NK-92 (cell line): Measurements from ENCODE around the gene PRKCE.
"Not testable (repeated sequence)": the region's sequence is repeated elsewhere in the genome, so short reads cannot be mapped to it uniquely, and the experiment has no call there.

ENCODE experiments used
- DNase-seq: peaks from one replicate; lab custom pipeline; 2025; ENCODE audit not compliant: unreplicated experiment; lab: John Stamatoyannopoulos, UW

Gene PRKCE

DNA sequence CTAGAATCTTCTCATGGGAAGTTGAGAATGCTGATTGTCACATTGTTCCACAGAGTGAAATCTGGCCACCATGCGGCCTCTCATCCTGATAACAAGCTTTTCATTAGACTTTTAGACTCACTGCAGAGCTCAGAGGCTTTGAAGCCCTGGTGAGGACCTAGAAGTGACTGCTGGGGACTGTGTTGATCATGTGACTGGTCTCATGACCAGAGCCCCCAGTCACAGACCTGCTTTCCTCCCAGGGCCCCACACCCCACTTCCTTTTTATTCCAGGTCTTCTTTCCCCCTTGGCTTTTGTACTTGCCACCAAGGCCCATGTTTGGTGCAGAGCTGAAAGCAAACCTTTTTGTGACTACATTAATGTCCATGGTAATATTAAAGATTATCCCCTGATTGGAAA is 45.2 kb downstream of the PRKCE start:
- DNase-seq = no peak

DNA sequence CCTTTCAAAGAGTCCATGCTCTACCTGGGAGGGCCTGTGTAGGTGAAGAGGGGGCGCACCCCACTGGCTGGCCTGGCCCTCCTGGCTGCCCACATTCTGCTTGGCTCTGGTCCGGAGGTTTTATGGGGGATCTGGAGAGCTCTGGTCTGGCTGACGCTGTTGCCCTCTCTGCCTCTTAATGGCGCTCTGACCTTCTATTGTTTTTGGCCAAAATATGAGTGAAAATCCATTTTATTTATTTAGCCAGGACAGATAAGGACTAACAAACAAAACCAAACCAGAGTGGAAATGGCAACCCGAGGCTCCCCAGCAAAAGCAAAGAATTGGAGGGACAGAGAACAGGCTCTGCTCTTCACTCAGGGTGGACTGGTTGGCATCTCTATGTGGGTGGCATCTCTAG is 45.7 kb downstream of the PRKCE start:
- DNase-seq = no peak

DNA sequence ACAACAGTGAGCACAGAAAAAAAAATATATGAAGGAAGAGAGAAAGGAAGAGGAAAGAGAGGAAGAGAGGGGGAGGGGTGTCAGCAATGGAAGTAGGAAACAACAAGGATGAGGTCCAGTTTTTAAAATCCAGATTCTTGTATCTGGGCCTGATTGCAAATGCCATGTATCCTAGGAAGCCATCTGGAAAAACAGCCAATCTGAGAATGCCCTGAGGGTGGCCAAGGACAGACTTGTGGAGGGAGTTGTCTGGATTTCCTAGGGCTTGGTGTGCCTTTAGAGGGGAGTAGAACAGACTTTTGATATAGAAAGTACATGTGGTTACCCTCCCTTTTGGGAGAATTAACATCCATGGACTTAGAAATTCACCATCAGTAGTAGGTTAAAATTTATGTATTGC is 47.1 kb downstream of the PRKCE start:
- DNase-seq = no peak

DNA sequence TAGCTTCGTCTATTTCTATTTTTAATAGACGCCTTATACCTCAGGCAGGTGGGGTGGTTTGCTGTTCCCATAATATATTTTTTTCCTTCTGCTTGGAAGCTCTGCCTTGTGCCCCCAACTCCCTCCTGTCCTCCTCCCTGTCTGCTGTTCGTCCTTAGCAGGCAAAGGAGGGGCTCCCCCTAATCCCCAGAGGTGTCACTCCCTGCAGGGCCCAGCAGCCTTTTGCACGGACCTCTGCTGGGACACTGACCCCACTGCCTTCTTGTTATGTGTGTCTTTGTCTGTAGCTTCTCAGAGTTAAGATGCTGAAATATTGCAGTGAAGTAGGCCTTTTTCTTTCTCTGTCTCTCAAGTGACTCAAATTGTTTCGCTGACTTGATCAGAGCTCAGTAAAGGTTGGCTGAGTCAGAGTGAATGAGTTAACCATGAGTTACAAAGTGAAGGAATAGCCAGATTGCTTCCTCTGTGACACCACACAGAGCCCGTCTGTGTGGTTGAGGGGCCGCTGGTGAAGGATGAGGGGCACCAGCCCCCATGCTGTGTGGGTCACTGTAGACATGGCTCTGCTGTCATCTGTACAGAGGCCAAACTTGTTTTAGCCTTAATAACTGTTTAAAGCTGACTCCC is 47.7 kb downstream of the PRKCE start:
- no peak for DNase-seq

DNA sequence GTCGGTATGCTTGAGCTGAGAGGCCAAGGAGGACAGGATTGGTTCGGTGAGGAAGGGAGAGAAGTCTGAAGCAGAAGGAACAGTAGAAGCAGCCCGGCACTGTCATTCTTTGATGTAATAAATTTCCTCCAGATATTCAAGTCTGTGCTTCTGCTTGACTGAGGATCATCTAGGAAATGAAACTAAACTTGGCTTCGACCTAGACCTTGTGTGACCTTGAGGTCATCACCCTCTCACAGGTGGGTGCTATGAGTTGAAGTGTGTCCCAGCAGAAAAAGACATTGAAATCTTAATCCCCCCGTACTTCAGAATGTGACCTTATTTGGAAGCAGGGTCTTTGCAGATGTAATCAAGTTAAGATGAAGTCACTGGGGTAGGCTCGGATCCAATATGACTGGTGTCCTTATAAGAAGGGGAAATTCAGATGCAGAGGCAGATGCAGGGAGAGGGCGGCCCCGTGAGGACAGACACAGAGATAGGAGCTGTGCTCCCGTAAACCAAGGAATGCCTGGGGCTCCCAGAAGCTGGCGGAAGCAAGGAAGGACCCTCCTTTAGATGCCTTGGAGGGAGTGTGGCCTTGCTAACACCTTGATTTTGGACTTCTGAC is 49.0 kb downstream of the PRKCE start:
- DNase-seq = no peak

DNA sequence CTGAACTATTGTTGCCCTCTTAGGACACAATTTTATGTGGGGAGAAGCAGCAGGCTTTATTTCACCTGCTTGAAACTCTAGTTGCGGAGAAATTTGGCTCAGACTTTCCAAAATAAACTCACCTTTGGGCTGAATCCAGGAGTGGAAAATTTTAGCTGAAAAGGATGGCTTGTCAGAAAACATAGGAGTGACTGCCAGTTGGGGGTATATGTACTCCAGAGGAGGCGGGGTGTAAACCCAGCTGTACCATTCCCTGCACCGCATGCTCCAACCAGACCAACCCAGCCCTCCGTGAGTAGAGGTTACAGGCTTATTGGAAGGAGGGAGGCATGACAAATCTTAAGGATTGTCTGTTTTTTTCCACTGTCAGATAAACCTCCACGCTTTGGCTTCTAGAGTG is 53.8 kb downstream of the PRKCE start:
- DNase-seq = no peak

DNA sequence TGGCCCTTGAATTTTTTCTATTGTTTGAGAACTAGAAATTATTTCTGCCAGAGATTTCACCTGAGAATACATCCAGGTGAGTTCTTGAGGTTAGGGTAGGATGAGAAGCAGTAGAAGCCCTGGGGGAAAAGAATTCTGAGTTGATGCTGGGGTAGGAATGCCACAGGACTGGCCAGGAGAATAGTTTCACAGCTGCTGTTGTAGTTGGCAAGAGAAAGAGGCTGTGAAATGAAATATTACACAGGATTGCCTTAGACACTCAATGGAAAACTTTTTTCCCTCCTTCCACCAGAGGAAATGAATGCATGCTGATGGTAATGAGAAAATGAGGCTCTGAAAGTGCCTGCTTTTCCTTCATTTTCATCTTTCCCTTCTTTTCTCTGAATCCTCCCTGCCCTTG is 54.6 kb downstream of the PRKCE start:
- no peak for DNase-seq

DNA sequence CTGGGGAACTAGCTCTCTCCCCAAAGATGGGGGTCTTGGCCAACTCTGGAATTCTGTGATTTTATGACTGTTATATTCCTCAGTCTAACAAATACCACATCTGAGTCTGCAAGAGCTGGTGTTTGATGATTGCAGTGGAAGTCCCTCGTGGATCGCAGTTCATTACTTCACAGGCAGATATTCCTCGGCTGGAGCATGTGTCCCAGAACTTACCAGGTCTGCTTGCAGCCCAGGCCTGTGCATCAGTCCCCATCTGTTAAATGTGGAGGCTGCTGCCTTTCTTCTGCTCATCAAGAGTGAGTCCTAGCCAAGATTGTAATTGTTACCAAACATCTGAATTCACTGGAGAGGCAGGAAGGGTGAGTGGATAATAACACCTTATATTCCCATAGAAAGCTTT is 55.5 kb downstream of the PRKCE start:
- DNase-seq = no peak

DNA sequence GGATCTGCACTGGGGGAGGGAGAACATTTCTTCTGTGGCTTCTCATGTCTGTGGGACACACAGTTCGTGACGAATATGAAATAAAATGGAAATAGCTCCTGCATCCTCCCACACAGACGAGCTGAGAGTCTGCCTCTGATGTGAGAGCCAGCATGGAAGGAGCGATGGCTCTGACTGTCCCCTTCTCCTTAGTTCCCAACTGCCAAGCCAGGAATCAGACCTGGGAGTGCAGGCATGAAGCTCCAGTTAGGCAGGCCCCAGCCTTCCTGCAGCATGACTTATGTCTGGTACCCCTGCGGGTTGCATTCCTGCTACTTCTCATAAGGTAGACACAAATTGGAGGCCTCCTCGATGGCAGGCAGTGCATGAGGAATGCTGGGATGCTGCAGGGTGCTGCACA is 56.2 kb downstream of the PRKCE start:
- no peak for DNase-seq

DNA sequence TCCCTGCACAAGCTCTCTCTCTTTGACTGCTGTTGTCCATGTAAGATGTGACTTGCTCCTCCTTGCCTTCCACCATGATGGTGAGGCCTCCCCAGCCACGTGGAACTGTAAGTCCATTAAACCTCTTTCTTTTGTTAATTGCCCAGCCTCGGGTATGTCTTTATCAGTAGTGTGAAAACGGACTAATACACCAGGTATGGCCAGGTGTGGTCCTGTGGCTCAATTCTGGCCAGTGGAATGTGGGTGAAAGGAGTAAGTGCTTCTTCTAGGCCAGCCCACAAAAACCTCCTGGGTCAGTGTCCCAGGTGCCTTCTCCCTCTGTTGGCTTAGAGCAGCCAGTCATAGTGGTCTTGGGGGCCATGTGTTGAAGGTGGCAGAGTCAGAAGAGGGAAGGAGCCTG is 57.0 kb downstream of the PRKCE start:
- no peak for DNase-seq

DNA sequence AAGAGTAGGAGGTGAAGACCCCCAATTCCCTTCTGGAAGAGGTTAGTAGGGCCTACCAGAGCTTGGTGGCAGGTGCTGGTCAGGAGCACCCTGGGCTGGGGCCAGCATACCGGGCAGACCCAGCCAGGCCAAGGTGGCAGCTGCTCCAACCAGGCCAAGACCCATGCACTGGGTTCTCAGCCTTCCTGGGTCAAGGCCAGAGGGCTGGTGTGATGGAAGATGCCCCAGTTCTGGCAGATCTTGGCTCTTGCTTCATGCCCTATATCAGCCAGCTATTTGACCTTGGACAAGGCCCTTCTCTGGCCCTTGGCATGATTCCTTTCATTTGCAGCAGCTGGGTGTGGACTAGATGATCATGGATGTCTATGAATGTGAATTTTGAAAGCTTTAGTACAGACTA is 57.7 kb downstream of the PRKCE start:
- DNase-seq = no peak

DNA sequence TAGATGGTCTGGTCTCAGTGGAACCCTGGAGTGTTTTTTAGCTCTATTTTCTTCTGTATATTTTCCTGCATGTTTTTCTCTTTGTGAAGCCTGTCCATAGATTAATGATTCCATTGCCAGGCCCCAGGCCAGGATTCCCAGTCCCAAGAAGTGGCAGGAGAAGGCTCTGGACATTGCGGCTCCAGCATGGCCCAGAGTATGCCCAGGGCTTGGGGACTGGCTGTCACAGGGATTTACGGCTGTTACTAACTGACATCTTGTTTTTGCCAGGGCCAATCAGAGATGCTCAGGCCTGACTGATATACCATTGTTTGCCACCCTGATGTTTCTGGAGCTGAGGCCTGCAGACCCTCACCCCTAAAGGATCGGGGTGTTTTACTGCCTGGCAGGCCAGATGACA is 59.0 kb downstream of the PRKCE start:
- DNase-seq = no peak

DNA sequence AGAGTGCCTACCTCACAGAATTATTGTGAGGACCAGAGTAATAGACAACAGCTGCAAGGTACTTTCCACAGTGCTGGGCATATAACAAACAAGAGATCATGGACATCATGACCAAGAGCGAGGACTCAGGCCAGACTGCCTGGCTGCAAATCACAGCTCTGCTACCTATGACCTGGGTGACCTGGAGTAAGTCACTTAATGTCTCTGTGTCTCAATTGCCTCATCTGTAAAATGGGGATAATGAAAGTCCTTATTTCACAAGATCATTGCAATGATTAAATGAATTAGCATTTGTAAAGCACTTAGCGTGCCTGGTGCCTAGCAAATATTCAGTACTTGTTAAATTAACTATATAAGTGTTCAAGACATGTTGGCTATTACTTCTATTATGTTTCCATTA is 59.7 kb downstream of the PRKCE start:
- no peak for DNase-seq

DNA sequence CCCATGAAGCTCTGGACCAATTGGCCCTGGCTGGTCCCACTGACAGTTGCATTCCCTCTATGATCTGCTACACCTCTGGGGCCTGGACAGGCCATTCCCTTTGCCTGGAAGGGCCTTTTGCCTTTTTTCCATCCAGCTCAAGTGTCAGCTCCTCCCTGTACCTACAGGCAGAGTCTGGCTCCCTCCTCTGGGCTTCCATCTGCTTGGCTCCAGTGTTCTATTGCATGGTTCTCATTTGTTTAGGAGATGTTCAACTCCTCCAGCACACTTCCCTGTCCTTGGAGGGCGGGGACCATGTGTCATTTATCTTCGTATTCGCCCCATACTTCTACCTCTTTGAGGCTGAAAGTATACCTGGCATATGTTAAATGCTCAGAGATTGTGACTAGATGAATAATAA is 61.1 kb downstream of the PRKCE start:
- no peak for DNase-seq

DNA sequence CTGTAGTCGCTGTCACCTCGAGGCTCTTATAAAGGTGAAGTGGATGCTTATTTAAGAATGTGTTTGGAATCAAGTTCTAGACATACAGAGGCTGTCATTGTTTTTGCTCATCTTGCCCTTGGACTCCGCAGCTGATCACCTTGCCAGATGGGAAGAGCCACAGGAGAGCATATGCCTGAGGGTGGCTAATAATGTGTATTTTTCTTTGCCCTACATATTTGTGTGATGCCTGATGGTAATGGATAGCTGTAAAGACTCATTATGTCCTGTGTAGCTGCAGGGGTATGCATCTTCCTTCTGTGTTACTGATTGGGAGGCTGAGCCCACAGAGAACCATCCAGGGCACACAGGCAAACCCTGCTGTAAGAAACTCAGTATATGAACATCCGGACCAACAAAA is 61.7 kb downstream of the PRKCE start:
- DNase-seq = no peak

DNA sequence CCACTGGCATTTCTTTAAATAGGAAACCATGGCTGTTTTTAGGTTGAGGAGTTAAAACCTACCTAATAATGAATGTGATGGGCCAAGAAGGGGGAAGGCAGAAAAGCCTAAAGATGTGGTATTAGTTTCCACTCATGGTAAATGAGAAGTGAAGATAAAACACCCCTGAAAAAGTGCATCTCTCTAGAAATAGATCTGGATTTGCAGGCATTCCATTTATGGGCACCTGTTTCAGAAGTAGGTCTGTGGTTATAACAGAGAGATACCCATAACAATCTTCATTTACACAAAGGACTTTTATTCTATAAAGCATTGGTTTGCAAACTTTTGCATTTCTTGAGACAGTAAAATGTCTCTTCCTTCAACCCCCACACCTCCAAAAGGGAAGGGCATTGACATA is 62.1 kb downstream of the PRKCE start:
- DNase-seq = no peak

DNA sequence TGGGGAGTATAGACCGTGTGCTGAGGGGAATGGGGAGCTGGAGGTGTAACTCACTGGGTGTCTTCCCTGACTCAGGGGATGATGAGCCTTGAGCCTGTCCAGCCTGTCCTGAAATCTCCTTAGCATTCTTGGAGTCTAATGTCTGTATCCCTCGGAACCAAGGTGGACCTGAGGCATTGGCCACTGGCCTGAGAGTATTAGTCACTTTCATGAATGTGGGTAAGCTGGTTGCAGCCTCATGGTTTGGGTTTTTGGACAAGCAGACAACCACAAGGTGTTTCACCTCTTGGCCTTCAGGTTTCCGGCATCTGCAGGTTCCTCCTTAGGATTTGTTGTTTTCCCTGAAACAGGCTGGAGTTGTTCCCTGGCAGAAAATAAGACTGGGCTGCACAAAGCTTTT is 63.2 kb downstream of the PRKCE start:
- no peak for DNase-seq

DNA sequence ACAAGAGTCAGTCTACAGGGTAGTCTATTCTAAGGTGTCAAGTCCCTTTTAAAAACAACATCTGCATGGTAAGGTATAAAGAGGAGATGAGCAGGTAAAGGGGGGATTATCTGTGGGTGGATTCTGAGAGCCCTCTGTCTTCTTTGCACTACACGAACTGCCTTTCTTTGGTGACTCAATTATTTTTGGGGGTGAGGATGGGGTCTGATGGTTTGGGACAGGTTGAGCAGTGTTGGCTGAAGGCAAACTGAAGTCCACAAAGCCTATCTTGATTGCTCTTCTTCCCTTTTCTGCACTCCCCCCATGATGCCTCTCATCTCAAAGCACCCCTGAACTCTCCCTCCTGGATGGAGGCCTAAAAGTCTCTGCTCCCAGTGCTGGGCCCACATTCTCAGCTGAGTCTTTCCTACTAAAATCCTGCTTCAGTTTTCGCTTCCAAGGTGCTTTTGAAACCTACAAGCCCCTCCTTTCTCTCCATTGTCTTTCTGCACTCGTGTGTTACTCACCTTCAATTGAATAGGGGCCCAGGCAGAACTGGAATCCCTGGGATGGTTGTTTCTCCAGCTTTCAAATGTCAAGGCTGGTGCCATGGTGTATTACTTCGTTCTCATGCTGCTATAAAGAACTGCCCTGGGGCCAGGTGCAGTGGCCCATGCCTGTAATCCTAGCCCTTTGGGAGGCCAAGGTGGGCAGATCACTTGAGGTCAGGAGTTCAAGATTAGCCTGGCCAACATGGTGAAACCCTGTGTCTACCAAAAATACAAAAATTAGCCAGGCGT is 64.3 kb downstream of the PRKCE start:
- no peak for DNase-seq

DNA sequence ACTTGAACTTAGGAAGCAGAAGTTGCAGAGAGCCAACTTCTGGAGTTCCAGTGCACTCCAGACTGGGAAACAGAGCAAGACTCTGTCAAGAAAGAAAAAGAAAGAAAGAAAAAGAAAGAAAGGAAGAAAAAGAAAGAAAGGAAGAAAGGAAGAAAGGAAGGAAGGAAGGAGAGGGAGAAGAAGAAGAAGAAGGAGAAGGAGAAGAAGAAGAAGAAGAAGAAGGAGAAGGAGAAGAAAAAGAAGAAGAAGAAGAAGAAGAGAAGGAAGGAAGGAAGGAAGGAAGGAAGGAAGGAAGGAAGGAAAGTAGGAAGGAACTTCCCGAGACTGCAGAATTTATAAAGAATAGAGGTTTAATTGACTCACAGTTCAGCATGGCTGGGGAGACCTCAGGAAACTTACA is 65.0 kb downstream of the PRKCE start:
- DNase-seq = not testable (repeated sequence)

DNA sequence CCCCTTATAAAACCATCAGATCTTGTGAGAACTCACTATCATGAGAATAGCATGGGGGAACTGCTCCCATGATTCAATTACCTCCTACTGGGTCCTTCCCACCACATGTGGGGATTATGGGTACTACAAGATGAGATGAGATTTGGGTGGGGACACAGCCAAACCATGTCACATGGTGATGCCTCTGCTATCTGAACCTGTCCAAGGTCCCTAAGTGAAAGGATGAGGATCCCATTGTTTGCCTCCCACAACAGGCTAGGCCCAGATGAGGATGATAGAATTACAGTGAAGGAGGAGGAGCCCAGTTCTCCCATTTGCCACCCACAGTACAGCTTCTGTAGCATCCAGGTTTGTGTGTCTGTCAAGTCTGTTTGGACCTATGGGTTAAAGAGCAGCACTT is 65.4 kb downstream of the PRKCE start:
- DNase-seq = no peak

DNA sequence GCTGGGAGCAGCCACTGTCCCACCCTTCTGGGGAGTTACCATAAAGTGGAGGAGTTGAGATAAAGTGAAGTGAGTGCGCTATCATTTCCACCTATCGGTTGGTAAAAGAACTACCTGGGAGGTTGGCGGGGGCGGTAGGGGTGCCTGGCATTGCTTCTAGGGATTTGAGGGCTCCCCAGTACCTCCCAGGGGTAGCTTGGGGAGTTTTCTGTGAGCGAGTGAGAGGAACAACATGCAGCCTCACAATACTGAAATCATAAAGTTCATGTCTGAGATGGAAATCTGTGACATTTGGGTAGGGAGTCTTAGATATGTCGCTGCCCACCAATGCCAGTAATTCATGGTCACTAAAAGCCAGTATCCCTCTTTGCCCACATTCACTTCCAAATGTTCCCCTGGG is 68.7 kb downstream of the PRKCE start:
- DNase-seq = no peak

DNA sequence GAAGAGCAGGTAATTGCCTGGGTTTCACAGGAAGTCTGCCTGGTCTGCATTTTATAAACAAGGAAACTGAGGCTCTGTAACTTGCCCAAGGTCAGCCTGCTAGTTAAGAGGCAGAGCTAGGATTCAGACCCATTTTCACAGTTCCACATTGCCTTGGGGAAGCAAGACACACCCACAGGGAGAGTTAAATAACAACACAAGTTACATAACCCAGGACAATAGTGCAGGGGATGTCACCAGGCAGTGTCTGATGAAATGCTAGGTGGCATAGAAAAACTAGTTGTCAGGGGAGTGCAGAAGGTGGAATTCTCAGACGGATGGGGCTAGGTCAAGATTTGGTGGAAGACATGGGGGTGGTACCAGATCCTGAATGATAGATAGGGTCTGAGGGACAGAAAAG is 69.7 kb downstream of the PRKCE start:
- DNase-seq = no peak

DNA sequence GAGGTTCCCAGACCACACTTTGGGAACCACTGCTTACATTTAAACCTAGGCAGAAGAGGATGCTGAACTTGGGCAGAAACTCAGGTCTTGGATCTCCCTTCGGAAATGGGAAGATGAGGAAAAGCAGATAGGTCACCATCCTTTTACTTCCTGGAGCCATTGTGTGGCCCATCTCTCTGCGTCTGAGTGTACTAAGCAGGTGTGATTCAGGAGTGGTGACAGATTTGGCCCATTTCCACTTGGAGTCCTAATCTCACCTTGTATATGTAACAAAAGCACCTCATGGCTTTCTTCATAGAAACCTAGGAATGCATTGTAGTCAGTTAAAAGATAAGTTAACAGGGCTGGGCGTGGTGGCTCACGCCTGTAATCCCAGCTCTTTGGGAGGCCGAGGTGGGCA is 71.0 kb downstream of the PRKCE start:
- DNase-seq = no peak
